ENCODE measurements around the gene SLC35D2. TPM values are rescaled to one million over a fixed set of nuclear protein-coding genes. Genes with fewer than 3 reads are reported as not detected.

The SLC35D2 gene
- total RNA-seq, 4 donors from 2014 or later: 25.1 to 66.6 (median 32.0) TPM

Other genes with a start within 250 kb of the SLC35D2 start
- 1 to 10 TPM in 2 of 4 donors, under 1 TPM in 2; 0.66 to 6.7 (median 1.1) TPM for gene HSD17B3, start 81.5 kb downstream of the SLC35D2 start, total RNA-seq
- 1 to 10 TPM; 2.5 to 4.3 (median 3.1) TPM for gene ZNF367, start 34.7 kb upstream of the SLC35D2 start, total RNA-seq
- gene HABP4, start 66.5 kb upstream of the SLC35D2 start, total RNA-seq: 10 to 100 TPM; 42.8 to 50.0 (median 46.3) TPM
- gene CDC14B, start 236.1 kb upstream of the SLC35D2 start, total RNA-seq: 10 to 100 TPM; 25.9 to 34.1 (median 27.6) TPM